ENCODE results near the gene HMBS.
A peak's percentile ranks its signal among the peaks of the same experiment; 100 is the strongest.
"Not testable (repeated sequence)": the region's sequence is repeated elsewhere in the genome, so short reads cannot be mapped to it uniquely, and the experiment has no call there.

HMBS gene

GRCh38 chr11:119100994-119101758, 16.5 kb downstream of the HMBS start:
- no peak for DNase-seq (ENCODE audit: low read depth in 2 of 3, low spot score in 2 of 3)

- DNase-seq (ENCODE audit: low read depth in 2 of 3, low spot score in 2 of 3), result peak; percentile 60 to 76 (median 73)
Observed at GRCh38 chr11:119101759-119102423, 17.2 kb downstream of the HMBS start, which contains the start of gene DPAGT1. Gene DPAGT1 (minus strand): TSS chr11:119101853. CDS start chr11:119101655, 198 bp downstream.

GRCh38 chr11:119103161-119103664, 18.5 kb downstream of the HMBS start:
- not testable (repeated sequence) for DNase-seq (ENCODE audit: low read depth in 2 of 3, low spot score in 2 of 3)

- DNase-seq (ENCODE audit: low read depth in 2 of 3, low spot score in 2 of 3), result no peak
Observed at GRCh38 chr11:119103793-119104192, 19.1 kb downstream of the HMBS start.

GRCh38 chr11:119106564-119107537, 22.2 kb downstream of the HMBS start, which contains the start of gene C2CD2L:
Gene C2CD2L (plus strand): TSS chr11:119107344. CDS start chr11:119107742, 398 bp downstream.
- peak; percentile 61 to 88 (median 65) for DNase-seq (ENCODE audit: low read depth in 2 of 3, low spot score in 2 of 3)

- DNase-seq (ENCODE audit: low read depth in 2 of 3, low spot score in 2 of 3), result no peak
Observed at GRCh38 chr11:119107538-119108145, 23.0 kb downstream of the HMBS start.

- no peak for DNase-seq (ENCODE audit: low read depth in 2 of 3, low spot score in 2 of 3)
Observed at GRCh38 chr11:119108146-119108856, 23.6 kb downstream of the HMBS start.

GRCh38 chr11:119108857-119109221, 24.2 kb downstream of the HMBS start:
- DNase-seq (ENCODE audit: low read depth in 2 of 3, low spot score in 2 of 3), result no peak

GRCh38 chr11:119109843-119110242, 25.2 kb downstream of the HMBS start:
- no peak for DNase-seq (ENCODE audit: low read depth in 2 of 3, low spot score in 2 of 3)

DNA sequence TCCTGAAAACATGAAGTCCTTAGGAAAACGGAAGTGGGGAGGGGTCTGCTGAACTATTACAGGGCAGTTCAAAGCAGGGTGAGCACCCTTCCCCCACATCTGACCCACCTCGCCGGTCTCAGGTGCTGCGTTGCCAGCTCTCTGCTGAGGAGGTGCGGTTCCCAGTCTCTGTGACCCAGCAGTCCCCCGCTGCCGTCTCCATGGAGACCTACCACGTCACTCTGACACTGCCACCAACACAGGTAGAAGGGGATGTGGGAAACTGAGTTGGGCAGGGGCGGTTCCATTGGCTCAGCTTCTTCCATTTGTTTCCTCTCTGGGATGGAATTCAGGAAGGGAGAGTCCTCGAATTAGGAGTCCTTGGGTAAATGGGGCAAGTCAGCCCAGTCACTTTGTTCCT, 25.8 kb downstream of the HMBS start:
- DNase-seq (ENCODE audit: low read depth in 2 of 3, low spot score in 2 of 3), result no peak

- no peak for DNase-seq (ENCODE audit: low read depth in 2 of 3, low spot score in 2 of 3)
Observed at GRCh38 chr11:119111361-119111925, 26.8 kb downstream of the HMBS start.

GRCh38 chr11:119112314-119113020, 27.8 kb downstream of the HMBS start:
- DNase-seq (ENCODE audit: low read depth in 2 of 3, low spot score in 2 of 3), result no peak

DNA sequence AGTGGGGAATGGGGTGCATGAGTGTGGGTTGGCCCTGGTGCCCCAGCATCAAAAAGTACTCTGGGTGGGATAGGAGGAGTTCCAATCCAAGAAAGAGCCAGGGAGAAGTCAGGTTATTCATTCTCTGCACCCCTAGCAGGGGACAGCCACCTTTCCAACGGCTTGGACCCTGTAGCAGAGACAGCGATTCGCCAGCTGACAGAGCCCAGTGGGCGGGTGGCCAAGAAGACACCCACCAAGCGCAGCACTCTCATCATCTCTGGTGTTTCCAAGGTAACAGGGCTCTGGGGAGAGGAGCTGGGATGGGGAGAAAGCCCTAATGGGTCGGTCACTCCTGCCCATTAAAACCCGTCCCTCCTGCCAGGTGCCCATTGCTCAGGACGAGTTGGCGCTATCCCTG, 29.0 kb downstream of the HMBS start:
- DNase-seq (ENCODE audit: low read depth in 2 of 3, low spot score in 2 of 3), result no peak

- DNase-seq (ENCODE audit: low read depth in 2 of 3, low spot score in 2 of 3), result no peak
Observed at GRCh38 chr11:119114351-119114750, 29.7 kb downstream of the HMBS start.

GRCh38 chr11:119115484-119116234, 31.0 kb downstream of the HMBS start:
- no peak for DNase-seq (ENCODE audit: low read depth in 2 of 3, low spot score in 2 of 3)

DNA sequence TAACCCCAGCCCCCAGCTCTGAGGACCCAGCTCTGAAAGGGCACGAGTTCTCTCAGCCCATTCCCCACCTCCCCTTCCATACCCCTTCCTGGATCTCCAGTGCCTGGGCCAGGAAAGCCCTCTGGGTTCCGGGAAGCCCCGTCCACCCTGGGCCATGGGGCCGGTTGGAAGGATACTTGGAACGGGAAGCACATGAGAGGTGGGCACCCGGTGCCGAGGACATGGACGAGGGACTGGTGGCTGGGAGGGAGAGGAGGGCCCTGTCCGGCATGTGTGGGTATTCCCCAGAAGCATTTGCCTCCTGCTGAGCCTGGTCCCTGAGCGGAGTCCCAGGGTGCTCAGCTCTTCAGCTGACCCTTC, 31.5 kb downstream of the HMBS start:
- DNase-seq (ENCODE audit: low read depth in 2 of 3, low spot score in 2 of 3), result no peak

DNA sequence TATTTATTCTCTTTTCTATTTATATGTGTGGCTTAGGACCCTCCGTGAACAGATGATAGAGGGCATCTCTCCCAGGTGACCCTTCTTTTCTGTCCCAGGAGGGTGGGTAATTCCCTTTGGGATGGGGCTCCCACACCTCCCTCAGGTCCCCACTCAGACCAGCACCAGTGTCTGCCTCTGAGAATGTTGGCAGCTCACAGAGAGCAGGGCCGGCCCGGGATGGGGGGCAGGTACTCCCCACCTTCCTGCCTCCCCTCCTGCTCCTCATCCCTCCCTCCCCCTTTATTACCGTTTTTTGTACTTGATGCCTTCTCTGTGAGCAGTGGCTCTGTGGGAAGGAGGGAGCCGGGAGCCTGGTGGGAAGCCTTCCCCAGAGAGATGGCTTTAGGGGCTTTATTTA, 31.9 kb downstream of the HMBS start:
- no peak for DNase-seq (ENCODE audit: low read depth in 2 of 3, low spot score in 2 of 3)

GRCh38 chr11:119117004-119117706, 32.5 kb downstream of the HMBS start:
- no peak for DNase-seq (ENCODE audit: low read depth in 2 of 3, low spot score in 2 of 3)

Data from activated CD8-positive, alpha-beta memory T cell treated with anti-CD3 and anti-CD28 coated beads for 48 hours (primary cell).